Common myeloid progenitor, CD34-positive (primary cell): Measurements from ENCODE around the gene DACT3.

Experiments
- CTCF ChIA-PET: fragments of 350-600 bp; sonication (Branson Sonifier 250); formaldehyde crosslinking; loops from one replicate; lab custom pipeline; 2021; ENCODE audit warnings: antibody characterized with exemption; lab: Charles Lee
- POLR2A ChIA-PET: fragments of 350-600 bp; sonication (Branson Sonifier 250); formaldehyde crosslinking; loops from one replicate; lab custom pipeline; 2021; ENCODE audit warnings: antibody characterized with exemption; lab: Charles Lee
- DNase-seq, 3 donors: peaks; one replicate each; pipeline versions ENCODE4 v3.0.0 to v3.0.0-alpha.2; 2013
- H3K27ac ChIP-seq, 2 experiments: 1 replicate in 1 of 2; 2 replicates in 1 of 2; pipeline ENCODE4 v1.7.0; 2013; ENCODE audit warnings: inconsistent platforms in 2 of 2, low read length in 2 of 2, mild to moderate bottlenecking in 2 of 2, low read depth in 1 of 2, moderate library complexity in 1 of 2; ENCODE audit not compliant: severe bottlenecking in 2 of 2, insufficient read depth in 1 of 2, poor library complexity in 1 of 2
- H3K27me3 ChIP-seq, 5 experiments: replicated peaks in 2 of 5; 1 replicate in 3 of 5; 2 replicates in 2 of 5; pipeline versions ENCODE4 v1.6.1 to v1.7.0; 2013; ENCODE audit warnings: low read length in 4 of 5, mild to moderate bottlenecking in 2 of 5, moderate library complexity in 2 of 5, inconsistent platforms in 1 of 5; ENCODE audit not compliant: insufficient read depth in 5 of 5, control insufficient read depth in 4 of 5
- H3K36me3 ChIP-seq, 4 experiments: 1 replicate in 2 of 4; 2 replicates in 2 of 4; pipeline versions ENCODE4 v1.6.1 to v1.7.0; 2013; ENCODE audit warnings: low read length in 3 of 4, control low read depth in 1 of 4, mild to moderate bottlenecking in 1 of 4; ENCODE audit not compliant: control insufficient read depth in 4 of 4, insufficient read depth in 4 of 4
- H3K4me1 ChIP-seq, 4 experiments: 1 replicate in 3 of 4; 2 replicates in 1 of 4; pipeline versions ENCODE4 v1.6.1 to v1.7.1; 2013; ENCODE audit warnings: low read length in 3 of 4, mild to moderate bottlenecking in 3 of 4, control low read depth in 1 of 4, inconsistent platforms in 1 of 4, moderate library complexity in 1 of 4; ENCODE audit not compliant: control insufficient read depth in 4 of 4, insufficient read depth in 4 of 4; ENCODE audit errors: control extremely low read depth in 1 of 4
- H3K4me3 ChIP-seq, 7 experiments: 1 replicate in 4 of 7; 2 replicates in 3 of 7; pipeline versions ENCODE4 v1.5.1 to v1.7.0; 2013; ENCODE audit warnings: mild to moderate bottlenecking in 7 of 7, low read length in 6 of 7, moderate library complexity in 6 of 7, inconsistent platforms in 2 of 7, low read depth in 2 of 7, control low read depth in 1 of 7; ENCODE audit not compliant: insufficient read depth in 4 of 7, control insufficient read depth in 1 of 7; ENCODE audit errors: extremely low read depth in 1 of 7
- H3K9me3 ChIP-seq, 5 experiments: 1 replicate in 4 of 5; 2 replicates in 1 of 5; pipeline versions ENCODE4 v1.6.1 to v1.7.1; 2013; ENCODE audit warnings: low read length in 4 of 5, mild to moderate bottlenecking in 2 of 5, inconsistent platforms in 1 of 5, low read depth in 1 of 5, moderate library complexity in 1 of 5; ENCODE audit not compliant: control insufficient read depth in 4 of 5, insufficient read depth in 2 of 5; ENCODE audit errors: control extremely low read depth in 1 of 5
- WGBS: methylation state at CpG from one replicate; pipeline ENCODE4 v1.1.5; 2013; ENCODE audit not compliant: insufficient coverage; 5-methylcytosine and 5-hydroxymethylcytosine counted together

The DACT3 gene

GRCh38 chr19:46659151-46660007, 1.6 kb downstream of the DACT3 start:
- Histone ChIP-seq H3K27ac (no peak overlapping the region), H3K9me3 (no peaks in the 10 kb centered on the region), H3K4me3 (peak overlapping the region in 2 of 7 experiments; percentile 43 to 45), H3K27me3 (peaks cover 0 to 36% (median 20%) of the 10 kb centered on the region in 5 experiments), H3K36me3 (no peaks in the 10 kb centered on the region), H3K4me1 (peaks cover 0 to 36% (median 27%) of the 10 kb centered on the region in 4 experiments)
- 1% methylated on average over 10 of the region's 28 CpGs for WGBS
- POLR2A ChIA-PET: interaction anchor here (0.7 kb wide), 1 partner anchor 19 kb away, joined by 3 read pairs; no protein-coding TSS in a partner anchor
- DNase-seq: peak in 1 of 3 donors; percentile 31
- CTCF ChIA-PET: interaction anchor here (0.8 to 1.5 kb wide), 4 partner anchors 9 to 75 kb away, joined by 3 to 4 read pairs (median 3); no protein-coding TSS in a partner anchor

GRCh38 chr19:46656541-46656940, 4.4 kb downstream of the DACT3 start:
- no peak for DNase-seq
- WGBS: 100% methylated on average over 2 of the region's 5 CpGs
- H3K27me3 ChIP-seq: peaks cover 0 to 47% (median 23%) of the 10 kb centered on the region in 5 experiments
- H3K27ac ChIP-seq: no peak overlapping the region
- H3K4me1 ChIP-seq: peaks cover 0 to 34% (median 25%) of the 10 kb centered on the region in 4 experiments
- no peaks in the 10 kb centered on the region for H3K9me3 ChIP-seq
- ChIA-PET CTCF (interaction anchor here (0.9 to 2.5 kb wide), 4 partner anchors 11 to 56 kb away, joined by 3 to 5 read pairs (median 4); partner anchors contain the start of gene CALM3), POLR2A (no interaction called here)
- no peaks in the 10 kb centered on the region for H3K36me3 ChIP-seq
- no peak overlapping the region for H3K4me3 ChIP-seq

- H3K4me3 ChIP-seq: no peak overlapping the region
- WGBS: 71% methylated on average over 11 of the region's 16 CpGs
- CTCF ChIA-PET: no interaction called here
These were observed 6.3 kb downstream of the DACT3 start for GRCh38 chr19:46654621-46655152.

DNA sequence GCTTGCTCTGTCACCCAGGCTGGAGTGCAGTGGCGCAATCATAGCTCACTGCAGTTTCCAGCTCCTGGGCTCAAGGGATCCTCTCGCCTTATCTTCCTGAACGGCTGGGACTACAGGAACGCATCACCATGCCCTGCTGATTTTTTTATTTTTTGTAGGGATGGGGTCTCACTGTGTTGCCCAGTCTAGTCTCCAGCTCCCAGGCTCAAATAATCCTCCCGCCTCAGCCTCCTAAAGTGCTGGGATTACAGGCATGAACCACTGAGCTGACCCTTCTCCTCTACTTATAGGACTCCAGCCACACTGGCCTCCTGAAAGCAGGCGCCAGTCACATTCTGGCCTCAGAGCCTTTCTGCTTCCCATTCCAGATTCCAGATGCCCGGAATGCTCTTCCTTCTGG, 10.5 kb downstream of the DACT3 start:
- no peak overlapping the region for H3K4me3 ChIP-seq
- ChIA-PET POLR2A (no interaction called here), CTCF (interaction anchor here (0.8 to 1.6 kb wide), 2 partner anchors 9 to 10 kb away, joined by 3 read pairs; partner anchors contain the start of gene DACT3)
- peaks cover 0 to 25% (median 18%) of the 10 kb centered on the region in 5 experiments for H3K9me3 ChIP-seq
- peaks cover 4 to 66% (median 27%) of the 10 kb centered on the region in 5 experiments for H3K27me3 ChIP-seq
- peaks cover 0 to 9% (median under 1%) of the 10 kb centered on the region in 4 experiments for H3K4me1 ChIP-seq
- no peaks in the 10 kb centered on the region for H3K36me3 ChIP-seq
- no peak for DNase-seq
- WGBS: 88% methylated on average over 7 of the region's 7 CpGs
- H3K27ac ChIP-seq: no peak overlapping the region

More at GRCh38 chr19:46654621-46655152, 6.3 kb downstream of the DACT3 start:
- POLR2A ChIA-PET: no interaction called here
- peaks cover 0 to 19% (median 10%) of the 10 kb centered on the region in 4 experiments for H3K4me1 ChIP-seq
- peaks cover 0 to 47% (median 15%) of the 10 kb centered on the region in 5 experiments for H3K27me3 ChIP-seq
- H3K36me3 ChIP-seq: no peaks in the 10 kb centered on the region
- H3K9me3 ChIP-seq: no peaks in the 10 kb centered on the region
- H3K27ac ChIP-seq: no peak overlapping the region
- DNase-seq: no peak

DNA sequence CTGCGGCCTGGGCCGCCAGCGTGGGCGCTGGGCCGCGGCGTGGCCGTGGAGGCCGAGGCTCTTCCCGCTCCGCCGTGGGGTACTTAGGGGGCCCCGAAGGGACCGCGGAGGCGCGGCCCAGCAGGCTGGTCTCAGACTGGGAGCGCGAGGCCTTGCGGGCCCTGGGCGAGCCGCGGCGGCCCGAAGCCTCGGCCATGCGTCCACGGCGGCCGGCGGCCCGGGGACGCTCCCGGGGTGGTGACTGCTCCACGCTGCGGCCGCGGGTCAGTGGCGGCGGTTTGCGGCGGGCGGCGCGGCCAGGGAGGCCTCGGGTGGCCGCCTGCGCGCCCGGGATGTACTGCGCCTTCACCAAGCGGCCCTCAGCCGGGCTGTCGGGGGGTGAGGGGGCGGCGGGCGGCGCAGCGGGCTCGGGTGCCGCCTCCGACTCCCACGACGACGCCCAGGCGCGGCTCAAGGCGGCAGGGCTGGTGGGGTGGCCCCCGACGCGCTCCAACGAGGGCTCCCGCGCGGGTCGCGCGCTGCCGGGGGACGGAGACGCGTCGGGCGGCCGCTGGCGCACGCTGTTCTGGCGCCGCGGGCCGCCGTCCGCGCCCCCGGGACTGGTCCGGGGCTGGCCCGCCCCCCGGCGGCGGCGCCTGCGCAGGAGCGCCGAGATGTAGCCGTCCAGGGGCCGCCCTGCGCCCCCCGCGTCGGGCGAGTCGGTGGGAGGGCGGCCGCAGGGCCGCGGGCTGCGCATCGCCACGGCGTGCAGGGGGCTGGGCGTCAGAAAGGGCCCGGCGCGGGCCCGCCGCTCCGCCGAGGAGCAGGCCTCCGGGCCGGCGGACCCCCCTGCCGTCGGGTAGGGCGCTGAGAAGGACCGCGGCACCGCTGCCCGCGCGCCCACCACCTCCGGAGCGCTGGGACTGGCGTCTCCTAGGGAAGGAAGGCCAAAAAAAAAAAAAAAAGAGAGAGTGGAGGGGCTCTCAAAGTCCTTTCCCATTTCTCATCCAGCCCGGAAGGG, 11.7 kb downstream of the DACT3 start:
- Histone ChIP-seq H3K4me3 (no peak overlapping the region), H3K9me3 (peaks cover 0 to 25% (median 18%) of the 10 kb centered on the region in 5 experiments), H3K27ac (no peak overlapping the region), H3K27me3 (peaks cover 4 to 69% (median 30%) of the 10 kb centered on the region in 5 experiments), H3K36me3 (no peaks in the 10 kb centered on the region), H3K4me1 (peaks cover 0 to 4% (median under 1%) of the 10 kb centered on the region in 4 experiments)
- POLR2A ChIA-PET: interaction anchor here (1.1 kb wide), 1 partner anchor 12 kb away, joined by 4 read pairs; the partner anchor contains the start of gene DACT3
- WGBS: 15% methylated on average over 117 of the region's 144 CpGs
- CTCF ChIA-PET: no interaction called here
- DNase-seq: no peak
